ENCODE results near the gene ZSCAN20.

The ZSCAN20 gene

GRCh38 chr1:33429332-33429731 lies 43.1 kb upstream of the ZSCAN20 start:
- Histone ChIP-seq H3K4me1 (ENCODE audit: insufficient read depth, low read length, poor library complexity, severe bottlenecking) (peaks cover 5% of the 10 kb centered on the region), H3K9me3 (ENCODE audit: insufficient read depth, low read depth, low read length) (no peaks in the 10 kb centered on the region), H3K79me2 (ENCODE audit: insufficient read depth, low read length) (no peaks in the 10 kb centered on the region)

GRCh38 chr1:33429856-33430691 lies 42.4 kb upstream of the ZSCAN20 start:
- H3K79me2 ChIP-seq (ENCODE audit: insufficient read depth, low read length), result no peaks in the 10 kb centered on the region
- H2AFZ ChIP-seq (ENCODE audit: low read length), result no peak overlapping the region; the same call in 1 of the 2 replicates
- H3K9me2 ChIP-seq (replicated peaks; ENCODE audit: low read depth, low read length), result no peaks in the 10 kb centered on the region
- no peaks in the 10 kb centered on the region for H3K36me3 ChIP-seq (ENCODE audit: insufficient read depth, low read length)
- H4K20me1 ChIP-seq (ENCODE audit: insufficient read depth, low read length, poor library complexity, severe bottlenecking), result no peaks in the 10 kb centered on the region
- peak overlapping the region; percentile 45 for H3K4me2 ChIP-seq (ENCODE audit: low read depth, low read length, poor library complexity, severe bottlenecking)
- no peaks in the 10 kb centered on the region for H3K9me3 ChIP-seq (ENCODE audit: insufficient read depth, low read depth, low read length)
- no peaks in the 10 kb centered on the region for H3F3A ChIP-seq (ENCODE audit: low read depth)
- H3K4me1 ChIP-seq (ENCODE audit: insufficient read depth, low read length, poor library complexity, severe bottlenecking), result peaks cover 5% of the 10 kb centered on the region
- H3K27me3 ChIP-seq (ENCODE audit: insufficient read depth, low read length, poor library complexity, severe bottlenecking), result peaks cover 7% of the 10 kb centered on the region
- TF ChIP-seq EZH2phosphoT487 (IDR thresholded peaks at IDR 0.05; ENCODE audit: borderline replicate concordance) (no peak), CTCF (conservative IDR thresholded peaks at IDR 0.05; ENCODE audit: low read length) (no peak)
- peak overlapping the region; percentile 70 for H3K4me3 ChIP-seq (ENCODE audit: low read length, poor library complexity, severe bottlenecking)
- H3K9ac ChIP-seq (ENCODE audit: low read depth, low read length, poor library complexity, severe bottlenecking), result no peak overlapping the region

More at GRCh38 chr1:33429332-33429731, 43.1 kb upstream of the ZSCAN20 start:
- Histone ChIP-seq H3K4me3 (ENCODE audit: low read length, poor library complexity, severe bottlenecking) (no peak overlapping the region), H3K36me3 (ENCODE audit: insufficient read depth, low read length) (no peaks in the 10 kb centered on the region), H3K9ac (ENCODE audit: low read depth, low read length, poor library complexity, severe bottlenecking) (no peak overlapping the region), H3K4me2 (ENCODE audit: low read depth, low read length, poor library complexity, severe bottlenecking) (no peak overlapping the region), H4K20me1 (ENCODE audit: insufficient read depth, low read length, poor library complexity, severe bottlenecking) (no peaks in the 10 kb centered on the region), H3K27me3 (ENCODE audit: insufficient read depth, low read length, poor library complexity, severe bottlenecking) (peaks cover 7% of the 10 kb centered on the region), H3K9me2 (replicated peaks; ENCODE audit: low read depth, low read length) (no peaks in the 10 kb centered on the region), H3F3A (ENCODE audit: low read depth) (no peaks in the 10 kb centered on the region), H2AFZ (ENCODE audit: low read length) (no peak overlapping the region)
- TF ChIP-seq CTCF (conservative IDR thresholded peaks at IDR 0.05; ENCODE audit: low read length), result no peak
- no peak for TF ChIP-seq EZH2phosphoT487 (IDR thresholded peaks at IDR 0.05; ENCODE audit: borderline replicate concordance)

DNA sequence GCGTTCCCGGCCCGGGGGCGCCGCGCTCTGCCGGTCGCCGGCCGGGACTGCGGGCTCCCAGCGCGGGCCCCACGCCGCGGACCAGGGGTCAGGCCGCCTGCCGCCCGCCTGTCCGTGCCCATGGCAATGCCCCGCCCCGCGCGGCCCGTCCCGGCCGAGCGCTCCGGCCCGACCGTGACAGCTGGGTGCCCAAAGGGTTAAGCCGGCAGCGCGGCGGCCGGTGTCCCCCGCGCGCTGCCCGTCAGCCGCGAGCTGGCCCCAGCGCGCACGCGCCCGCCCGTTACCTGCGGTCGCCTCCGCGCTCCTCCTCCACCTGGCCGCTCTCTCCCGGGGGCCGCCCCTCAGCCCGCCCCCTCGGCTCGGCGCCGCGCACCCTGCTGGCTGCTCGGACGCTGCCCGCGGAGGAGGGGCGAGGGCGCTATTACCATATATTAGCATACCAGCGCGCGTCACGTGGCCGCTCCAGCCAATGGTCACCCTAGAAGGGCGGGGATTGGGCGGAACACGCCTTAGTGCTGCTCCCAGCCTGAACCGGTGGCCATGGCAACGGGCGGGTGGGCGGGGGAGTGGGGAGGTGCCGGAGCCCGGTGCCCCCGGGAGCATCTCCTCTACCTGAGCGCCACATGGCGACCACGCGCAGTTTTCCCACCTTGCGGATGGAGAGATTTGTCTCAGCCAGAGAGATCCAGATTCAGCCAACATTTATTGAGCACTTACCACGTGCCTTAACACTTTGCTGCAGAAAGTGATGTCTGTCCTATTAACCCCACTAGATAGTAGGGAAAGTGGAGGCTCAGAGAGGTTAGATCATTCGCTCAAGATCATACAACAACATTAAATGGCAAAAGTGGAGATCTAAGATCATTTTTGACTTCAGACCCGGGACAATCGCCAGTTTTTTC lies 41.5 kb upstream of the ZSCAN20 start, which contains the start of gene PHC2:
TSS of gene PHC2 (minus strand) at position 404 of the 902 bp plus-strand sequence. CDS start 55,556 bp downstream, outside the sequence.
- Histone ChIP-seq H2AFZ (ENCODE audit: low read length) (peak within 1 kb of the TSS; percentile 82), H3F3A (ENCODE audit: low read depth) (no peaks in the 10 kb centered on the region), H3K9ac (ENCODE audit: low read depth, low read length, poor library complexity, severe bottlenecking) (no peak within 1 kb of the TSS), H4K20me1 (ENCODE audit: insufficient read depth, low read length, poor library complexity, severe bottlenecking) (no peaks in the 10 kb centered on the region), H3K9me3 (ENCODE audit: insufficient read depth, low read depth, low read length) (no peaks in the 10 kb centered on the region), H3K4me1 (ENCODE audit: insufficient read depth, low read length, poor library complexity, severe bottlenecking) (peaks cover 5% of the 10 kb centered on the region), H3K4me3 (ENCODE audit: low read length, poor library complexity, severe bottlenecking) (peak within 1 kb of the TSS; percentile 70), H3K9me2 (replicated peaks; ENCODE audit: low read depth, low read length) (no peaks in the 10 kb centered on the region), H3K4me2 (ENCODE audit: low read depth, low read length, poor library complexity, severe bottlenecking) (peak within 1 kb of the TSS; percentile 45), H3K36me3 (ENCODE audit: insufficient read depth, low read length) (no peaks in the 10 kb centered on the region), H3K27me3 (ENCODE audit: insufficient read depth, low read length, poor library complexity, severe bottlenecking) (peaks cover 7% of the 10 kb centered on the region), H3K79me2 (ENCODE audit: insufficient read depth, low read length) (no peaks in the 10 kb centered on the region)
- TF ChIP-seq CTCF (conservative IDR thresholded peaks at IDR 0.05; ENCODE audit: low read length) (no peak), EZH2phosphoT487 (IDR thresholded peaks at IDR 0.05; ENCODE audit: borderline replicate concordance) (no peak)

Measured in Loucy (cell line).